SK-N-MC (cell line): ENCODE results near the gene OTOS.

Source experiments
- EZH2 ChIP-seq: fragments of 200-600 bp; sonication (generic); IDR thresholded peaks from one replicate; pipeline ENCODE4 v1.6.1; 2017; ENCODE audit warnings: antibody characterized with exemption
- FOXP2 ChIP-seq: optimal IDR thresholded peaks from 2 replicates; pipeline ENCODE3; 2011; ENCODE audit warnings: mild to moderate bottlenecking, moderate library complexity; ENCODE audit not compliant: insufficient read depth; ENCODE audit errors: extremely low read length, control extremely low read depth
- POLR2AphosphoS5 ChIP-seq: IDR thresholded peaks from 2 replicates; pipeline ENCODE4 v1.6.1; 2012; ENCODE audit warnings: mild to moderate bottlenecking, low read depth, low read length, borderline replicate concordance

DNA sequence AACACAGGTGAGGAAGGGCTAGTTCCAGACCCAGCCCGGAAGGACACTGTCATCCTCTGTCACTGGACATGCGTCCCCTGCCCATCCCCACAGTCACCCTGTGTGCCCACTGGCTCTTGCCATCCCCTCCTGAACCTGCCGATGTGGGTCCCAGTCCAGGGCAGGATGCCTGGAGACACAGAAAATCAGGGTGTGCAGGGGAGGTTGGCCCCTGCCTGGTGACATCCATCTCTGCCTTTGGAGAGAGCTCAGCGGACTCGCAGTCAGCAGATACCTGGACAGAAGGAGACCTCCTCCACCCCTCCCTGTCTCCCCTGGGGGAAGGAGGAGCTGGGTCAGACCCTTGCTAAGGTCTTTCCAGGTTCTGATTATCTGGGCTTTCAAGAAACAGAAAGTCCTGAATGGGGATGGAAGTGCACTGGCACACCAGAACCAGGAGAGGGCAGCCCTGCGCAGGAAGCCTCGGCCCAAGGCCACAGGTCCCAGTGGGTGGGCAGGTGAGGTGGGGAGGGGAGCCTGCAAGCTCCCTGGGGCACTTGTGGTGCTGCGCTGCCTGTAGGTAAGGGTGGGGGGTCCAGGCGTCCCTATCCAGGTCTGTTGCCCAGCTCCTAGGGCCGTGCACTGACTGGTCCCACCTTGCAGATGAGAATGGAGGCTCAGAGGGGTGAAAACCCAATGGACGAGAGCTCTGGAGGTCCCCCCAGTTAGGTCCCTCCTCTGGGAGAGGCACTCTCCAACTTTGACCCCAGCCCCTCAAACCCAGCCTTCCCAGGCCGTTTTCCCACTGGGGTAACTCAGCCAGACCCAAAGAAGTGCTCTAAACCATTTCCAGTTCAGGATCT, 9.7 kb upstream of the OTOS start:
- TF ChIP-seq EZH2, result no peak
- TF ChIP-seq FOXP2, result no peak
- no peak for TF ChIP-seq POLR2AphosphoS5
